ACC112 (cell line): ENCODE data around the gene SLC1A1.
A peak's percentile ranks its signal among the peaks of the same experiment; 100 is the strongest.

ENCODE experiments used
- H2AFZ ChIP-seq: fragments of 200-600 bp; sonication (generic); one replicate; pipeline ENCODE4 v1.6.0; 2017; ENCODE audit warnings: antibody characterized with exemption, low read length; ENCODE audit not compliant: unreplicated experiment
- H3K27ac ChIP-seq: fragments of 200-600 bp; sonication (generic); 2 replicates; pipeline ENCODE4 v1.5.1; 2014; ENCODE audit warnings: low read depth, mild to moderate bottlenecking, antibody characterized with exemption, low read length, moderate library complexity
- H3K27me3 ChIP-seq: fragments of 200-600 bp; sonication (generic); 2 replicates; pipeline ENCODE4 v1.6.1; 2014; ENCODE audit warnings: mild to moderate bottlenecking, antibody characterized with exemption, low read length, moderate library complexity, mixed read lengths; ENCODE audit not compliant: insufficient read depth
- H3K36me3 ChIP-seq: fragments of 200-600 bp; sonication (generic); 2 replicates; pipeline ENCODE4 v1.6.1; 2016; ENCODE audit warnings: mild to moderate bottlenecking, antibody characterized with exemption, low read length, moderate library complexity, mixed read lengths; ENCODE audit not compliant: insufficient read depth
- H3K4me1 ChIP-seq: fragments of 200-600 bp; sonication (generic); one replicate; pipeline ENCODE4 v1.6.1; 2016; ENCODE audit warnings: low read length, mixed read lengths; ENCODE audit not compliant: insufficient read depth, unreplicated experiment, control insufficient read depth
- H3K4me3 ChIP-seq: fragments of 200-600 bp; sonication (generic); 2 replicates; pipeline ENCODE4 v1.5.1; 2014; ENCODE audit warnings: mild to moderate bottlenecking, low read depth, low read length
- H3K79me2 ChIP-seq: fragments of 200-600 bp; sonication (generic); one replicate; pipeline ENCODE4 v1.6.0; 2016; ENCODE audit warnings: low read length; ENCODE audit not compliant: control insufficient read depth, unreplicated experiment, insufficient read depth

Gene SLC1A1

DNA sequence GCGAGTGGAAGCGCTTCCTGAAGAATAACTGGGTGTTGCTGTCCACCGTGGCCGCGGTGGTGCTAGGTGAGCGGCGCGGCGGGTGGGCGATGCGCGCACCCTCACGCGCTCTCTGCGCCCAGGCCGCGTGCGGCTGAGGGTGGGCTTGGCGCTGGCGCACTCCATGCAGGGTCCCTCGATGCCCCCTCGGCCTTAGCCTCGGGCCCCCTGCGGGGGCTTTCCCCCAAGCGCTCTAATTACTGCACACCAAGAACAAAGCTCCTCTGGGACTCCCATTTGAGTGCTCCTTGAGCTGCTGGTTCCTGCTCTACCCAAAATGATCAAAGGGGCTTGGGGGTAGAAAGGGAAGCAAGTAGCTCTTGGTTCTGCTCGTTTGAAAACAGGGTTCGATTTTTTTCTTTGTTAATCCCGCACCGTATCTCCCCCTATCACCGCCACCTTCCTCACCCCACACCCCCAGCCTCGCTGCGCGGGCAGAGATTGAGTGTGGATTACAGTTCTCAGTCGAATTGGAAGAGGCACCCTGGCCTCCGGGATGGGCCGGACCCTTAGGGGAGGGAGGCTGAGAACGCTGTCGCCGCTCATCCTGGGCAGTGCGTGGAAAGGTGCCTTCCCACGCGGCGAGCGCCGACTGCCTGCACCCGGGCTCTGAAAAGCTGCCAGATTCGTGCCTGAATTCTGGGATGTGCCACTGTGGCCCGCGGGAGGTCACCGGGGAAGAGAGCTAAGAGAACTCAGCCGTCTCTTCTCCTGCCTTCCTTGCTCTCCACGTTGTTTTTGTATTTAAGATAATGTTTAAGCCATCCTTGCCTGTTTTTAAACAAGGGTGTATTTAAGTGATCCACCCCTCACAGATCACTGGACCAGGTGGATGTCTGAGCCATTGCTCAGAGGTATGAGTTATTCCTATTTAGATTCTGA, 697 bp downstream of the SLC1A1 start:
- Histone ChIP-seq H3K4me1 (peaks cover 35% of the 10 kb centered on the region), H3K27me3 (no peaks in the 10 kb centered on the region), H3K4me3 (peak overlapping the region; percentile 97), H2AFZ (peak overlapping the region; percentile 59), H3K36me3 (no peaks in the 10 kb centered on the region), H3K27ac (no peak overlapping the region), H3K79me2 (peaks cover 52% of the 10 kb centered on the region)

DNA sequence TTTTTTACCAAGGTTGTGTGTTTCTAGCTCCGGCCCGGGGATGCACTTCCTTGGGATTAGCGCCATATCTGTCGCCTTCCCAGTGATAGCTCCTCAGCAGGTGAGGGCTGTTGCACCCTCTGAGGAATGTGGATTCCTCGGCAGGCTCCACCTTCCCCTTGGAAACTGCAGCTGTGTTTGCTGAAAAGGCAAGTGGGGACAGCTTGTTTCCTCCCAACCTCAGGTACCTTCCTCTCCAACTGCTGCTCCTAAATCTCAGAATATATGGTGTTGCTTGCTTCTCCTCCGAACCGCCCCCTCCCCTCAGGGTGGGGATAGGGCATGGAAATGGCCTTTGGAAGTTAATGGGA, 1.3 kb downstream of the SLC1A1 start:
- Histone ChIP-seq H3K4me3 (peak overlapping the region; percentile 97), H3K79me2 (peaks cover 58% of the 10 kb centered on the region), H3K36me3 (no peaks in the 10 kb centered on the region), H3K27ac (no peak overlapping the region), H3K27me3 (no peaks in the 10 kb centered on the region), H3K4me1 (peaks cover 40% of the 10 kb centered on the region), H2AFZ (no peak overlapping the region)

DNA sequence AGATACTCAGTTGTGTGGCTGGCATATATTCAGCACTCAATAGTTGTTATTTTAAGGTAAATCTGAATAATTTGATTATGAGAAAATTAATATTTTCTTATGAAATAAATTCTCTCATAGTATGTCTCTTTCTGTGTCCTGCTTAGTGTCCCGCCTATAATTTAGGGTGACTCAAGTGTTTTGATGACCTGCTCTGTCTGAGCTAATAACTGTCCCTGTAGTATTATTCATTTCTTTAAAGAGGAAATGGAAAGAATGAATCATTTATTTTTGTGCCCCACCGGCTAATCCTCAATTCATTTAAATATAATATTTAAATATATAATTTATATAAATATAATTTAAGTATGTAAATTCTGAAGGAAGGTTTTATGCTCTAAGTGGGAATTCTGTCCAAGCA, 4.1 kb downstream of the SLC1A1 start:
- Histone ChIP-seq H3K27ac (peak overlapping the region; percentile 84), H3K4me1 (peaks cover 46% of the 10 kb centered on the region), H2AFZ (no peak overlapping the region), H3K27me3 (no peaks in the 10 kb centered on the region), H3K4me3 (peak overlapping the region; percentile 54), H3K36me3 (no peaks in the 10 kb centered on the region), H3K79me2 (peaks cover 67% of the 10 kb centered on the region)

DNA sequence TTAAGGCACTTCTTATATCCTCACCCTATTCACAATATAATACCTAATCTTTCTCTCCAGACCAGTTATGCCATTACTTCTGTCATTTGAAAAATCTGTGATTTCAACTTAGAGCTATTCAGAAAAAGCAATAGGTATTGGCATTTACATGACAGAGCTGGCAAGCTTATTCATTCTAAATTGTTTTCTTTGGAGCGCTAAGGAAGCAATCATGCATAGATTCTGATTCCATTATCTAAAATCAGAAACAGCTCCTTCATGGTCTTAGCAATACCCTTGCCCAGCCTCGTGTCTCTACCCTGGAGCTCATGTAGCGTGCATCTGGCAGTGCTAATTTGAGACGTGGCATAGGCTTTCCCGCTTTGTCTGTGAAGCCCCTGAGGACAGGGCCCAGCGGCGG, 4.5 kb downstream of the SLC1A1 start:
- peak overlapping the region; percentile 84 for H3K27ac ChIP-seq
- H3K36me3 ChIP-seq, result 0 out of 2 replicates have a peak, but pooled peaks cover 3% of the 10 kb centered on the region
- H3K4me3 ChIP-seq, result peak overlapping the region; percentile 52
- H3K4me1 ChIP-seq, result peaks cover 46% of the 10 kb centered on the region
- peaks cover 70% of the 10 kb centered on the region for H3K79me2 ChIP-seq
- H2AFZ ChIP-seq, result no peak overlapping the region
- H3K27me3 ChIP-seq, result no peaks in the 10 kb centered on the region

DNA sequence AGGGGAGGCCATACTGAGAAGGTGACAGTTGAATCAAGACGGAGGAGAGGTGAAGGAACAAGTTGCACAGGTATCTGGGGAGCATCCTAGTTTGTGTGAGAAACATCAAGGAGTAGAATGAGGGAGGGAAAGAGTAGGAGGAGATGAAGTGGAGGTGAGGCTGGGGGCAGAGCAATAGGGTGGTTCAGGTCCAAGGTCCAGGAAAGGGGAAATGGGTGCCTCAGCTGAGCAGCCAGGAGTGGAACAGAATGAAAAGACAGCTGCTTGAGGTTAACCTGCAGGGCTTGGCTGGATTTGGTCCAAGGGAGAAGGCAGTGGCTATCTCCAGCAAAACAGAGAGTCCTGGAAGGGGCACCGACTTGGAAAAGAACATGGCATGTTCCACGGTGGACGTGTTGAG, 5.3 kb downstream of the SLC1A1 start:
- H3K27ac ChIP-seq, result 0 out of 2 replicates have a peak overlapping the region, but pooled peaks have one; percentile 84
- H3K79me2 ChIP-seq, result peaks cover 73% of the 10 kb centered on the region
- H2AFZ ChIP-seq, result no peak overlapping the region
- H3K4me1 ChIP-seq, result peaks cover 46% of the 10 kb centered on the region
- no peaks in the 10 kb centered on the region for H3K27me3 ChIP-seq
- no peak overlapping the region for H3K4me3 ChIP-seq
- H3K36me3 ChIP-seq, result 0 out of 2 replicates have a peak, but pooled peaks cover 3% of the 10 kb centered on the region

DNA sequence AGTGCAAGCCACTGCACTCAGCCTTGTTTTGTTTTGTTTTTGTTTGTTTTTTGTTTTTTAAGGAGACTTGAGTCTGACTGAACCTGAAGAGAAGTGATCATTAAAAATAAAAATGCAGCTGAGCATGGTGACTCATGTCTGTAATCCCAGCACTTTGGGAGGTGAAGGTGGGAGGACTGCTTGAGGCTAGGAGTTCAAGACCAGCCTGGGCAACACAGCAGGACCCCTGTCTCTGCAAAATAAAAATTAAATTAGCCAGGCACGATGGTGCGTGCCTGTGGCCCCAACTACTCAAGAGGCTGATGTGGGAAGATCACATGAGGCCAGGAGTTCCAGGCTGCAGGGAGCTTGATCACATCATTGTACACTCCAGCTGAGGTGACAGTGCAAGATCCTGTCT, 6.2 kb downstream of the SLC1A1 start:
- Histone ChIP-seq H2AFZ (no peak overlapping the region), H3K4me3 (no peak overlapping the region), H3K27ac (no peak overlapping the region), H3K79me2 (peaks cover 68% of the 10 kb centered on the region), H3K27me3 (no peaks in the 10 kb centered on the region), H3K36me3 (0 out of 2 replicates have a peak, but pooled peaks cover 3% of the 10 kb centered on the region), H3K4me1 (peaks cover 46% of the 10 kb centered on the region)

DNA sequence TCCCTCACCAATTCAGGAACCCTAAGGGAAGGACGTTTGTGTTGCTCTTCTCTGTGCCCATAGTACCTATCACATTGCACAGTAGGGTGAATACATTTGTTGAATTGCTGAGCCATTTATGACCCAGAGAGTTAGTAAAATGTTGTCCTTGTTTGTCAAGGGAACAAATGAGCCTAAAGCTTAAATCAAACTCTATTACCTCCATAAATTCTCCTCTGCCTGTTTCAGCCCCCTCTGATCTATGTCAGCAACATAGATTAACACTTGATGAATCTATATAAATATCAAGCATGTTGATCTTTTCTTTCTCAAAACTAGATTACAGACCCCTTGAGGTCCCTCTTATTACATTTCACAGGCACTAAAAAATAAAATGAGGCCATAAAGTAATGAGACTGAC, 7.1 kb downstream of the SLC1A1 start:
- Histone ChIP-seq H2AFZ (no peak overlapping the region), H3K36me3 (0 out of 2 replicates have a peak, but pooled peaks cover 3% of the 10 kb centered on the region), H3K4me1 (peaks cover 41% of the 10 kb centered on the region), H3K4me3 (no peak overlapping the region), H3K27ac (peak overlapping the region; percentile 63), H3K79me2 (peaks cover 61% of the 10 kb centered on the region), H3K27me3 (no peaks in the 10 kb centered on the region)

DNA sequence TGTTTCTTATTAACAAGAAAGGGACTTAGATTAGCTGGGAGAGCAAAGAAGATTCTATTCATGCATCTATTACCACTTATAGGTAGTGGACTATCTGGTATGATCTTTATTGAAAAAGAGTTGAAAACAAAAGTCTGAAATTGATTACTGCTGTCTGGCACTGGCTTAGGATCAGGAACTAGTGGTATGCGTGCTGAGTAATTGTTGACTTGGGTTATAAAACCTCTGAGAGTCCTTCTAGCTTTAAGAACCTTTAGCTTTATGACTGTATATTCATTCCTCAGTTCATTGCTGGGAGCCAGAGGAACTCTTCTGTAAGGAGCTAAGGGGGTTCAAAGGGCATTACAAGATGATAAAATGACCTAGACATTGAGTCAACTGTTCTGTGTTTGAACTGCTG, 7.6 kb downstream of the SLC1A1 start:
- H3K4me3 ChIP-seq, result no peak overlapping the region
- no peak overlapping the region for H2AFZ ChIP-seq
- peaks cover 5% of the 10 kb centered on the region; the same call in 1 of the 2 replicates for H3K36me3 ChIP-seq
- H3K79me2 ChIP-seq, result peaks cover 56% of the 10 kb centered on the region
- no peaks in the 10 kb centered on the region for H3K27me3 ChIP-seq
- peak overlapping the region; percentile 63 for H3K27ac ChIP-seq
- peaks cover 37% of the 10 kb centered on the region for H3K4me1 ChIP-seq

DNA sequence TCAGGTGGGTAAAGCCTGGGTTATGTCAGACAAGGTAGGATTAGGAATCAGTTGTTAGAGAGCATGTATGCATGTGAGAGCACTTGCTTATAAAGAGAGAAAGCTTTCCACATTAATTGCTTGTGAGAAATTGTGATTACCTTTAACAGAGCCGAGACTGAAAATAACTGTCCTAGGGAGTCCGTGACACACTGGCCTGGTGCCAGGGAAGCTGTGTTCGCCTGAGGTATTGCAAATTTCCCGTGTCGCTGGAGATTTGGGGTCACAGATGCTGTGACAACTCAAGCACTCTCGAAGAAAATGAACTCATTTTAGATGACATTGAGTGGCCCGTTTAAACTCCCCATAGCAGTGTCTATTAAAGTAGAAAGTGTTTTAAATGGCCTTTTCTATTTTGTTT, 9.6 kb downstream of the SLC1A1 start:
- Histone ChIP-seq H3K79me2 (peaks cover 44% of the 10 kb centered on the region), H3K4me1 (peaks cover 20% of the 10 kb centered on the region), H2AFZ (no peak overlapping the region), H3K36me3 (peaks cover 8% of the 10 kb centered on the region; the same call in 1 of the 2 replicates), H3K27me3 (no peaks in the 10 kb centered on the region), H3K4me3 (no peak overlapping the region), H3K27ac (no peak overlapping the region)

DNA sequence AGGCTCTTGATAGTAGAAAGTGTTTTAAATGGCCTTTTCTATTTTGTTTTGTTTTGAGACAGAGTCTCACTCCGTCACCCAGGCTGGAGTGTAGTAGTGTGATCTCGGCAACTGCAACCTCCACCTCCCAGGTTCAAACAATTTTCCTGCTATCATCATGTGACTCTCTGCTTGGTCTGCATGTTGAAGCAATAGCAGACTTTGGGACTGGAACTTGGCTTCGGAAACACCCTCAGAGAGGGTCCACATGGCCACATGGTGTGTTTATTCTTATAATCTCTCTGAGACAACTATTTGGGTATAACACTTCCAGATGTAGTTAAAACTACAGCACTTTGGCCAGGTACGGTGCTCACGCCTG, 10.9 kb downstream of the SLC1A1 start:
- no peaks in the 10 kb centered on the region for H3K27me3 ChIP-seq
- no peak overlapping the region for H3K4me3 ChIP-seq
- no peak overlapping the region for H2AFZ ChIP-seq
- H3K36me3 ChIP-seq, result peaks cover 8% of the 10 kb centered on the region; the same call in 1 of the 2 replicates
- H3K79me2 ChIP-seq, result peaks cover 32% of the 10 kb centered on the region
- H3K4me1 ChIP-seq, result peaks cover 9% of the 10 kb centered on the region
- no peak overlapping the region for H3K27ac ChIP-seq

DNA sequence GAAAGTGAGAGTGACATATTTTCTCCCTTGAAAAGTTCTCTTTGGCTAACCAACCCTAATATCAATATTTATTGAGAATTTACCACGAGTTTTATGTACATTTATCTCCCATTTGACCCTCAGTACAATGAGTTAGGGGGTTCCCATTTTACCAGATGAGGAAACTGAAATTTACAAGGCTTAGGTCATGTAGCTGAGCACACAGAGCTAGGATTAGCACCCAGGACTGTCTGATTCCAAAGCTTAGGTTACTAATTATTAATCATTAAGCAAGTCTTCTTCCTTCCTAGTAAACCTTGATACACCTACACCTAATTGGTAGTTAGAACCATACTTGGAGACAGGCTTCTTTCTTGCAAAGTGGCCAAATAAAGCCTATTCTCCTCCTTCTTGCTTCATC, 12.2 kb downstream of the SLC1A1 start:
- Histone ChIP-seq H3K27ac (no peak overlapping the region), H3K4me1 (peaks cover 14% of the 10 kb centered on the region), H3K36me3 (peaks cover 8% of the 10 kb centered on the region; the same call in 1 of the 2 replicates), H3K27me3 (no peaks in the 10 kb centered on the region), H2AFZ (no peak overlapping the region), H3K4me3 (no peak overlapping the region), H3K79me2 (peaks cover 25% of the 10 kb centered on the region)
